RKO (cell line): ENCODE measurements around the gene UPK1A.
"Not testable (repeated sequence)": the region's sequence is repeated elsewhere in the genome, so short reads cannot be mapped to it uniquely, and the experiment has no call there.

Experiments used
- DNase-seq: peaks from one replicate; pipeline ENCODE4 v3.0.0-alpha.2; 2016; ENCODE audit warnings: low spot score

Gene UPK1A

GRCh38 chr19:35644987-35645679, 21.2 kb upstream of the UPK1A start:
- peak; percentile 67 for DNase-seq

GRCh38 chr19:35645680-35646511, 20.4 kb upstream of the UPK1A start:
- no peak for DNase-seq

GRCh38 chr19:35648017-35648961, 18.0 kb upstream of the UPK1A start, which contains the start of gene COX6B1:
COX6B1 (plus strand) TSS chr19:35648323; CDS start chr19:35651244, 2,921 bp downstream.
- DNase-seq = peak; percentile 99

- no peak for DNase-seq
These were observed 15.7 kb upstream of the UPK1A start for GRCh38 chr19:35650581-35650980.

DNA sequence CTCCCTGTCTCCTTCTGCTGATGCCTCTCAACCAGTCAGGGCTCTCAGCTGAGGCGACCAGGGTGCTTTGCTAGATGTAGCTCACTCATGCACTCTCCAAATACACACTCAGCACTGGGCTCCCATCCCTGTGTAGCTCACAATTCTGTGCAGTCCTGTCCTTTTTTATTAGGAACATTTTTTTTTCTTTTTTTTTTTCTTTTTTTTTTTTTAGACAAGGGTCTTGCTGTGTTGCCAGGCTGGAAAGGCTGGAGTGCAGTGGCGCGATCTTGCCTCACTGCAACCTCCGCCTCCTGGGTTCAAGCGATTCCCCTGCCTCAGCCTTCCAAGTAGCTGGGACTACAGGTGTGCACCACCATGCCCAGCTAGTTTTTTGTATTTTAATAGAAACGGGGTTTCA, 11.5 kb upstream of the UPK1A start:
- not testable (repeated sequence) for DNase-seq

- DNase-seq = no peak
These were observed 10.7 kb upstream of the UPK1A start for GRCh38 chr19:35655600-35655999.

DNA sequence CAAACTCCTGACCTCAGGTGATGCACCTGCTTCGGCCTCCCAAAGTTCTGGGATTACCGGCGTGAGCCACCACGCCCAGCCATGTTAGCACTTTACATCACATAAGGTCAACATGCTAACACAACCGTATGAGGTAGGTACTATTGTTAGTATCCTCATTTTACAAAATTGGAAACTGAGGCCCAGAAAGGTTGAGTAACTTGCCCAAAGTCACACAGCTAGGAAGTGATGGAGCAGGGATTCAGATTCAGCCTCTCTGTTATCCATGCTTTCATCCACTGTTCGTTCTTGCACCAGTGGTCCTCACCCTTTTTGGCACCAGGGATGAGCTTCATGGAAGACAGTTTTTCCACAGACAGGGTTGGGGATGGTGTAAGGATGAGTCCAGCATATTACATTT, 9.6 kb upstream of the UPK1A start:
- no peak for DNase-seq

DNA sequence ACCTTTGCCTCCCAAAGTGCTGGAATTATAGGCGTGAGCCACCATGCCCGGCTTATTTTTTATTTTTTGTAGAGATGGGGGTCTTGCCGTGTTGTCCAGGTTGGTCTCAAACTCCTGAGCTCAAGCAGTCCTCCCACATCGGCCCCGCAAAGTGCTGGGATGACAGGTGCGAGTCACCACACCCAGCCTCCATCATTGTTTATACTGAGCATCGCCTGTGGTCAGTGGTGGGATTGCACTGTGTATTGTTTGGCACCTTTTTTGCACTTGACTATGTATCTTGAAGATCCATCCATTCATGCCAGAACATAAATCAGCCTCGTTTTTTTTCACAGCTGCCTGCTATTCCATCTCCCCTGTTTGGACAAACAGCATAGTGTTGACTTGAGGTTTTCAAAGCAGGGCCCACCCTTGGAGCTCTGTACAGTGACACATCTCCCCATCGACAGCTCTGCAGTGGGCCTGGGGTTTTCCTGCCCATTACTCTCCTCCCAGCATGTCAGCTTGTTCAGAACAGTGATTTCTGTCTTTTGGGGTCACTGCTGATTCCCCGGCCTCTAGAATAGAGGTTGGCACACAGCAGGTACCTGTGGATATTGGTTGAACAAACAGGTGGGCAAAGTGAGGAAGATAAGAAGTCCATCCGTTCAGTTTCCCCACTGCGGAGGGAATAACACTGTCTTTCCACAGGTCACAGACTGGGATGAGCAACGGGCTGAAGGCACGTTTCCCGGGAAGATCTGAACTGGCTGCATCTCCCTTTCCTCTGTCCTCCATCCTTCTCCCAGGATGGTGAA, 8.2 kb upstream of the UPK1A start:
- DNase-seq = peak; percentile 50

DNA sequence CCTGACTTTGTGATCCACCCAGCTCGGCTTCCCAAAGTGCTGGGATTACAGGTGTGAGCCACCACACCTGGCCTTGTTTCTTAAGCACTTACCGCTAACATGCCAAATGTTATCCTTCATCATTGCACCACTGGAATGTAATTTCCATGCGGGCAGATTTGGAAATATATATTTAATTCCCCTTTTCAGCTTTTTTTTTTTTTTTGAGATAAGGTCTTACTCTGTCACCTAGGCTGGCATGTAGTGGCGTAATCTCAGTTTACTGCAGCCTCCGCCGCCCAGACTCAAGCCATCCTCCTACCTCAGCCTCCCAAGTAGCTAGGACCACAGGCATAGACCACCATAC, 4.3 kb upstream of the UPK1A start:
- no peak for DNase-seq

GRCh38 chr19:35663981-35664380, 2.3 kb upstream of the UPK1A start:
- DNase-seq = no peak

- DNase-seq = no peak
These were observed 1.2 kb upstream of the UPK1A start for GRCh38 chr19:35665157-35665556.

DNA sequence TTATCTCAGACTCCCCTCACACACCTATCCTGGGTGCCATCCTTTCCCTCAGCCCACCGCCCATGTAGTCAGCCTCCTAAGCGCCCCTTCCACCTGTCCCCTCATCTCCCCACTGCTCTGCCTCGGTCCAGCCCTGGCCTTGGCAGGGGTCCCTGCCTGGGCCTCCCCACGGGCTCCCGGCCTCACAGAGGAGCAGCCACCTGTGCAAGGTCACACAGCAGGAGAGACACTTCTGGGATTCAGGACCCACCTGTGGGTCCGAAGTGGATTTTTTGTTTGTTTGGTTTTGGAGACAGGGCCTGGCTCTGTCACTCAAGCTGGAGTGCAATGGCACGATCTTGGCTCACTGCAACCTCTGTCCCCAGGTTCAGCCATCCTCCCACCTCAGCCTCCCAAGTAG, 713 bp upstream of the UPK1A start:
- DNase-seq = no peak

GRCh38 chr19:35669566-35669965, 3.2 kb downstream of the UPK1A start:
- no peak for DNase-seq

DNA sequence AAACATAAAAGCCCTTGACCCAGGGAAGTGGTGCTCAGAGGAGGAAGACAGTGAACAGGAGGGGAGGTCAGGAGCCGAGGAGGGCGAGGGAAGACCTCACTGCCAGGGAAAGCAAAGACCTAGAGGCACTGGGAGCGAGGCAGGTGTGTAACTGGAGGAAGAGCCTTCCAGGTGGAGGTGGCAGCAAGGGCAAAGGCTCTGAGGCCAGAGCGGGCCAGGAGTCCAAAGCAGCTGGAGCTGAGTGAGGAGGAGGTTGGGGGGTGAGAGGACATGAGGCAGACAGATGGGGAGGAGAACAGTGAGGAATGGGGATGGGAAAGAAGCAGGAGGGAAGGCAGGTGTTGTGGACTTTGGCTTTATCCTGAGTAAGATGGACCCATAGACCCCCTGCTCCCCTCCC, 3.7 kb downstream of the UPK1A start:
- no peak for DNase-seq

- DNase-seq = no peak
These were observed 4.4 kb downstream of the UPK1A start for GRCh38 chr19:35670686-35671085.

- DNase-seq = no peak
These were observed 5.5 kb downstream of the UPK1A start for GRCh38 chr19:35671818-35672217.

DNA sequence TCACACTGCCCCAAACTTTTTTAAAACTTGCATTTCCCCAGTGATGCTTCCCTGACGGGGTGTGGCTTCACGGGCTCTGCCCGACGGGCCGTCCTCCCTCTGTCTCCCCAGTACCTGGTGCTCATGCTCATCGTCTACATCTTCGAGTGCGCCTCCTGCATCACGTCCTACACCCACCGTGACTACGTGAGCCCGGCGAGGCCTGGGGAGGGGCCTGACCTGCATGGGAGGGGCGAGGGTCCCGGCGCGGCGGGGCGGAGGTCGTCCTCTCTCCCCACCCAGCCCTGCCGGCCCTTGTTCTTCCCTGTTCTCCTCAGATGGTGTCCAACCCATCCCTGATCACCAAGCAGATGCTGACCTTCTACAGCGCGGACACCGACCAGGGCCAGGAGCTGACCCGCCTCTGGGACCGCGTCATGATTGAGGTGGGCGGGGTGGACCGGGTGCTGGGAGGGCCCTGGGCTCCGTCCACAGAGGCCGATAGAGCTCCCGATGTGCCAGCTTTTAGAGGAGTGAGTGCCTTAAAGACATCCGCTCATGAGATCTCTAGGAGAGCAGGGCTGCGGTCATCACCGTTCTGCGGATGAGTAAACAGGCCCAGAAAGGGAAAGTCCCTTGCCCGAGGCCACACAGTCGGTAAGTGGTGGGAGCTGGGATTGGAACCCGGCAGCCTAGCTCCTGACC, 6.9 kb downstream of the UPK1A start:
- no peak for DNase-seq

DNA sequence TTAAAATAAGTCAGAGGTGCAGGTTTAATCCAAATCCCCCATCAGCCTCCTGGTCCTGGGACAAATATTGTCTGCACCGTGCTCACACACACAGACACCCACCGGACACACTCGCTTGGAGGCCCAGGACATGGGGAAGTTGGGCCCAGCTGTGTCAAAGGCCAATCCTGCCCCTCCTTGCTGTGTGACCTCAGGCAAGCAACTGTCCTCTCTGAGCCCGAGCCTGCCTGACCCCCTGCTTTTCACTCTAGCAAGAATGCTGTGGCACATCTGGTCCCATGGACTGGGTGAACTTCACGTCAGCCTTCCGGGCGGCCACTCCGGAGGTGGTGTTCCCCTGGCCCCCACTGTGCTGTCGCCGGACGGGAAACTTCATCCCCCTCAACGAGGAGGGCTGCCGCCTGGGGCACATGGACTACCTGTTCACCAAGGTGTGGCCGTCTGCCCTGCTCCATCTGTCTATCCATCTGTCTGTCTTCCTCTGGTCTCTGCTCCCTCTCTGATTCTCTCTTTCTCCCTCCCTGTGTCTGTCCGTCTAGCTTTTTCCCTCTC, 9.3 kb downstream of the UPK1A start:
- no peak for DNase-seq

DNA sequence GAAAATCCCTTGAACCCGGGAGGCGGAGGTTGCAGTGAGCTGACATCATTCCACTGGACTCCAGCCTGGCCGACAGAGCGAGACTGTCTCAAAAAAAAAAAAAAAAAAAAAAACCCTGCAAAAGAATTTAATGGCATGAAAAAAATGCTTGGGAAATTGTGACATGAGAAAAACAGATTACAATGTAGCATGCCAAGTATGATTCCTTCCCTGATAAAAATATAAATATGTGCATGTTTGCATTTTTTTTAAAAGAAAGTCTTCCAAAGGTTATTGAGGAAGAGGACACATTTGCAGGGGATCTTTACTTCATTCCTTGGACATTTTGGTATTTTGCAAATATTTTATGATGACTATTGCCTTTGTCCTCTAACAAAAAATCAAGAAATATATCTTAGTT, 23.5 kb downstream of the UPK1A start:
- no peak for DNase-seq

DNA sequence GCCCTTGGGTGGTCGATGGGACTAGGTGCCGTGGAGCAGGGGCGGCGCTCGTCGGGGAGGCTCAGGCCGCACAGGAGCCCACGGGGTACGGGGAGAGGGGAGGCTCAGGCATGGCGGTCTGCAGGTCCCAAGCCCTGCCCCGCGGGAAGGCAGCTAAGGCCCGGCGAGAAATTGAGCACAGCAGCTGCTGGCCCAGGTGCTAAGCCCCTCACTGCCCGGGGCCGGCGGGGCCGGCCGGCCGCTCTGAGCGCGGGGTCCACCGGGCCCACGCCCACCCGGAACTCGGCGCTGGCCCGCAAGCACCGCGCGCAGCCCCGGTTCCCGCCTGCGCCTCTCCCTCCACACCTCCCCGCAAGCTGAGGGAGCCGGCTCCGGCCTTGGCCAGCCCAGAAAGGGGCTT, 24.8 kb downstream of the UPK1A start:
- not testable (repeated sequence) for DNase-seq

DNA sequence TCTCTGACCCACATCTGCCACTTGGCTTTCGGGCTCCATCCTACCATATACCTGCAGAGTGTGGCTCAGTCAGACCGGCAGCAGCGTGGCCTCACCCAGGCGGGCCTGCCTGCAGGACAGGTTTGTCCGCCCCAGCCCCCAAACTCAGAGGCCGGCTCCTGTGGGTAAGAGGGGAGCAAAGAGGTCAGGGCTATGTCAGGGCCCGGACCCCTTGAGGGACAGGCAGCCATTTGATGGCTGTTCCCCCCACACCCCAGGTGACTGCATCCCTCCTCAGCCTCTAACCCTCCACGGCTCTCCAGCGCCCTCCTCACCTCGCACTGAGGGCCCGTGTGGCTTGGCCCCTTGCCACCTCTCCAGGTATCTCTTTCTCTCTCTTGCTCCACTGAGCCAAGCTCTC, 25.7 kb downstream of the UPK1A start:
- DNase-seq = no peak
